HCT116 (cell line): ENCODE measurements around the gene KRT81. TPM values are rescaled to one million over a fixed set of nuclear protein-coding genes. Genes with fewer than 3 reads are reported as not detected.
"Not testable (repeated sequence)": the region's sequence is repeated elsewhere in the genome, so short reads cannot be mapped to it uniquely, and the experiment has no call there.

Experiments used
- ATAC-seq: fragments of 200-7000 bp; cut with Tn5 transposase; 2 replicates; pipeline ENCODE4 v1.9.1; 2020; ENCODE audit warnings: mild to moderate bottlenecking, moderate library complexity
- BruUV-seq: library from RNA; stranded (reverse); fragments of 400-500 nt; replicated peaks from 2 replicates; lab custom pipeline; 2021; lab: Mats Ljungman, UMichigan
- CTCF ChIA-PET: fragments of 300-600 bp; sonication (Branson Sonifier 250); formaldehyde crosslinking; loops from one replicate; lab custom pipeline; 2021; ENCODE audit warnings: antibody characterized with exemption; lab: Charles Lee
- POLR2A ChIA-PET: fragments of 300-600, 350-600 bp; sonication (Branson Sonifier 250); formaldehyde crosslinking; loops from one replicate; lab custom pipeline; 2021; ENCODE audit warnings: antibody characterized with exemption; lab: Charles Lee
- RAD21 ChIA-PET, 2 experiments: fragments of 300-600 bp; sonication (Branson Sonifier 250); formaldehyde crosslinking; loops; one replicate each; lab custom pipeline; 2023; ENCODE audit warnings: low total read pairs in 2 of 2; ENCODE audit not compliant: uncharacterized antibody in 2 of 2, unreplicated experiment in 2 of 2, low non-redundant PET in 1 of 2; lab: Charles Lee
- DNase-seq: peaks from one replicate; pipeline ENCODE4 v3.0.0-alpha.2; 2010; ENCODE audit warnings: low read depth, low spot score
- H2AFZ ChIP-seq: fragments of 200-600 bp; shearing (Covaris generic), sonication (generic); 2 replicates; pipeline ENCODE4 v1.6.1; 2017; ENCODE audit warnings: low read depth, mixed run types, mixed read lengths, antibody characterized with exemption, low read length; ENCODE audit not compliant: poor library complexity, severe bottlenecking
- H3K27ac ChIP-seq: 2 replicates; pipeline ENCODE4 v1.5.1; 2012; ENCODE audit warnings: low read depth, low read length
- H3K27me3 ChIP-seq: fragments of 200-600 bp; sonication (generic); 2 replicates; pipeline ENCODE4 v1.6.1; 2016; ENCODE audit warnings: mixed run types, low read length, mixed read lengths; ENCODE audit not compliant: insufficient read depth
- H3K36me3 ChIP-seq, 2 experiments: fragments of 200-500 bp in 1 of 2; fragments of 200-600 bp in 1 of 2; sonication (Bioruptor generic) in 1 of 2; sonication (generic) in 1 of 2; 2 replicates each; pipeline versions ENCODE4 v1.5.1 to v1.6.1; 2014 to 2016; ENCODE audit warnings: low read length in 2 of 2, inconsistent platforms in 1 of 2, mixed read lengths in 1 of 2, mixed run types in 1 of 2; ENCODE audit not compliant: insufficient read depth in 2 of 2, control insufficient read depth in 1 of 2
- H3K4me1 ChIP-seq, 2 experiments: fragments of 200-600 bp in 1 of 2; sonication (generic) in 1 of 2; 2 replicates each; pipeline versions ENCODE4 v1.5.1 to v1.6.1; 2012 to 2017; ENCODE audit warnings: low read length in 2 of 2, inconsistent platforms in 1 of 2, mild to moderate bottlenecking in 1 of 2, mixed read lengths in 1 of 2, mixed run types in 1 of 2, moderate library complexity in 1 of 2; ENCODE audit not compliant: insufficient read depth in 2 of 2, control insufficient read depth in 1 of 2
- H3K4me2 ChIP-seq: fragments of 200-600 bp; sonication (generic); 2 replicates; pipeline ENCODE4 v1.6.1; 2017; ENCODE audit warnings: mixed run types, low read length, mixed read lengths
- H3K4me3 ChIP-seq, 2 experiments: fragments of 200-600 bp in 1 of 2; sonication (generic) in 1 of 2; replicated peaks in 1 of 2; 2 replicates each; pipeline ENCODE4 v1.5.1; 2011 to 2016; ENCODE audit warnings: low read length in 2 of 2, control low read depth in 1 of 2, low read depth in 1 of 2, mild to moderate bottlenecking in 1 of 2, mixed read lengths in 1 of 2, mixed run types in 1 of 2
- H3K79me2 ChIP-seq: fragments of 200-600 bp; sonication (generic); 2 replicates; pipeline ENCODE4 v1.6.1; 2017; ENCODE audit warnings: mild to moderate bottlenecking, mixed run types, low read length, moderate library complexity, mixed read lengths; ENCODE audit not compliant: insufficient read depth
- H3K9ac ChIP-seq: fragments of 200-600 bp; sonication (generic); 2 replicates; pipeline ENCODE4 v1.6.1; 2016; ENCODE audit warnings: low read length, mixed read lengths
- H3K9me2 ChIP-seq: fragments of 200-600 bp; sonication (generic), shearing (Covaris generic); 2 replicates; pipeline ENCODE4 v1.6.1; 2017; ENCODE audit warnings: mixed run types, mild to moderate bottlenecking, moderate library complexity; ENCODE audit not compliant: insufficient read depth
- H3K9me3 ChIP-seq, 2 experiments: fragments of 200-500 bp in 1 of 2; fragments of 200-600 bp in 1 of 2; sonication (Bioruptor generic) in 1 of 2; sonication (generic) in 1 of 2; 2 replicates each; pipeline ENCODE4 v1.6.1; 2014 to 2017; ENCODE audit warnings: low read length in 2 of 2, mixed read lengths in 2 of 2, inconsistent platforms in 1 of 2, low read depth in 1 of 2, mild to moderate bottlenecking in 1 of 2, mixed run types in 1 of 2, moderate library complexity in 1 of 2; ENCODE audit not compliant: control insufficient read depth in 1 of 2, insufficient read depth in 1 of 2
- H4K20me1 ChIP-seq: fragments of 200-600 bp; sonication (generic), shearing (Covaris generic); 2 replicates; pipeline ENCODE4 v1.6.1; 2017; ENCODE audit warnings: mixed run types, mild to moderate bottlenecking, moderate library complexity; ENCODE audit not compliant: insufficient read depth
- CEBPB ChIP-seq: IDR thresholded peaks from 2 replicates; pipeline ENCODE4 v1.6.1; 2012; ENCODE audit warnings: low read depth
- EGR1 ChIP-seq: IDR thresholded peaks from 2 replicates; pipeline ENCODE4 v1.6.1; 2012; ENCODE audit warnings: low read depth
- FOSL1 ChIP-seq: IDR thresholded peaks from 2 replicates; pipeline ENCODE4 v1.6.1; 2012; ENCODE audit warnings: low read depth
- POLR2AphosphoS5 ChIP-seq: IDR thresholded peaks from 2 replicates; pipeline ENCODE4 v1.6.1; 2011; ENCODE audit warnings: mild to moderate bottlenecking, low read depth, low read length, moderate library complexity
- RAD21 ChIP-seq: IDR thresholded peaks from 2 replicates; pipeline ENCODE4 v1.6.1; 2012; ENCODE audit warnings: low read depth, mild to moderate bottlenecking
- SP1 ChIP-seq: IDR thresholded peaks from 2 replicates; pipeline ENCODE4 v1.6.1; 2012; ENCODE audit warnings: low read depth
- TCF7L2 ChIP-seq: IDR thresholded peaks from 2 replicates; pipeline ENCODE4 v1.7.0; 2011; ENCODE audit warnings: borderline replicate concordance, inconsistent platforms; ENCODE audit not compliant: insufficient read depth, insufficient read length; ENCODE audit errors: extremely low read depth
- YY1 ChIP-seq: IDR thresholded peaks from 2 replicates; pipeline ENCODE4 v1.6.1; 2011; ENCODE audit warnings: low read length, low read depth, moderate library complexity, mild to moderate bottlenecking; ENCODE audit not compliant: insufficient replicate concordance; ENCODE audit errors: extremely low read depth
- ZFX ChIP-seq: fragments of 450-650 bp; IDR thresholded peaks from 2 replicates; pipeline ENCODE4 v1.6.1; 2017
- intact Hi-C: fragments of 100-400 bp; cut with micrococcal nuclease; formaldehyde crosslinking; loops from 2 replicates; pipeline ENCODE4 v1.10.0; 2022
- total RNA-seq: library from RNA; stranded (reverse); gene quantifications from one replicate; pipeline ENCODE4 v1.2.1, GENCODE V29; 2021; ENCODE audit not compliant: unreplicated experiment
- TF ChIP-seq, protein P1 (sequence below), 3 experiments: fragments of 200-600 bp in 1 of 3; sonication (generic) in 1 of 3; IDR thresholded peaks in 2 of 3; conservative IDR thresholded peaks in 1 of 3; 2 replicates each; pipeline ENCODE4 v1.5.1; 2012 to 2017; ENCODE audit warnings: low read depth in 2 of 3, low read length in 2 of 3, antibody characterized with exemption in 1 of 3, borderline replicate concordance in 1 of 3, control low read depth in 1 of 3, mild to moderate bottlenecking in 1 of 3, mixed read lengths in 1 of 3, mixed run types in 1 of 3, moderate library complexity in 1 of 3; ENCODE audit not compliant: insufficient read depth in 1 of 3
- TF ChIP-seq, protein P2 (sequence below): IDR thresholded peaks from 2 replicates; pipeline ENCODE4 v1.6.1; 2012; ENCODE audit warnings: low read depth

Gene KRT81
- total RNA-seq, 1 experiment from 2014 or later: 0.84 TPM

DNA sequence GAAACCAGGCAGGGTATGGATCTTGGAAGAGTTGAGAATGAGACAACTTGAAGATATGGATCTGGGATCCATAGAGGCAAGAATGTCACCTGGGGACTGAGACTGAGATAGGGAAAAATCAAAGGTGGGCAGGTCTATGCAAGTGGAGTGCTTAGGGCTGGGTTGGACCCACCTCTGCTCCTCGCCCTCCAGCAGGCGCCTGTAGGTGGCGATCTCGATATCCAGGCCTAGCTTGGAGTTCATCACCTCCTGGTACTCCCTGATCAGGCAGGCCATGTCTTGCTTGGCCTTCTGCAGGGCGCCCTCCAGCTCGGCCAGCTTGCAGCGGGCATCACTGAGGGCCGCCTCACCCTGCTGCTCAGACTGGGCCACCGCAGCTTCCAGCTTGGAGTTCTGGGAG, 24.4 kb upstream of the KRT81 start:
- H3K4me3 ChIP-seq, BruUV-seq, H2AFZ ChIP-seq, H3K79me2 ChIP-seq, H3K27ac ChIP-seq, H3K36me3 ChIP-seq, H3K9ac ChIP-seq, RAD21 ChIA-PET, H3K4me2 ChIP-seq, H3K27me3 ChIP-seq, H3K9me3 ChIP-seq, H4K20me1 ChIP-seq, H3K9me2 ChIP-seq, intact Hi-C loops: not testable (repeated sequence)
- ATAC-seq (peak; percentile 92), DNase-seq (peak; percentile 32)
- H3K4me1 ChIP-seq: peaks cover 0 to 10% of the 10 kb centered on the region in 2 experiments; a peak in 2 of 4 replicates
- ChIA-PET CTCF (interaction anchor here (0.7 to 2.1 kb wide), 5 partner anchors 11 to 172 kb away, joined by 3 to 14 read pairs (median 3); no protein-coding TSS in a partner anchor), POLR2A (interaction anchor here (0.7 to 0.9 kb wide), 2 partner anchors 37 to 168 kb away, joined by 3 to 4 read pairs; no protein-coding TSS in a partner anchor)
- TF ChIP-seq, protein P1, sequence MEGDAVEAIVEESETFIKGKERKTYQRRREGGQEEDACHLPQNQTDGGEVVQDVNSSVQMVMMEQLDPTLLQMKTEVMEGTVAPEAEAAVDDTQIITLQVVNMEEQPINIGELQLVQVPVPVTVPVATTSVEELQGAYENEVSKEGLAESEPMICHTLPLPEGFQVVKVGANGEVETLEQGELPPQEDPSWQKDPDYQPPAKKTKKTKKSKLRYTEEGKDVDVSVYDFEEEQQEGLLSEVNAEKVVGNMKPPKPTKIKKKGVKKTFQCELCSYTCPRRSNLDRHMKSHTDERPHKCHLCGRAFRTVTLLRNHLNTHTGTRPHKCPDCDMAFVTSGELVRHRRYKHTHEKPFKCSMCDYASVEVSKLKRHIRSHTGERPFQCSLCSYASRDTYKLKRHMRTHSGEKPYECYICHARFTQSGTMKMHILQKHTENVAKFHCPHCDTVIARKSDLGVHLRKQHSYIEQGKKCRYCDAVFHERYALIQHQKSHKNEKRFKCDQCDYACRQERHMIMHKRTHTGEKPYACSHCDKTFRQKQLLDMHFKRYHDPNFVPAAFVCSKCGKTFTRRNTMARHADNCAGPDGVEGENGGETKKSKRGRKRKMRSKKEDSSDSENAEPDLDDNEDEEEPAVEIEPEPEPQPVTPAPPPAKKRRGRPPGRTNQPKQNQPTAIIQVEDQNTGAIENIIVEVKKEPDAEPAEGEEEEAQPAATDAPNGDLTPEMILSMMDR (IDR thresholded peaks at IDR 0.05 in 2 of 3, conservative IDR thresholded peaks at IDR 0.05 in 1 of 3; ENCODE audit: borderline replicate concordance in 1 of 3, insufficient read depth in 1 of 3, low read depth in 2 of 3, low read length in 2 of 3): peak; percentile 58 to 74 (median 66); a peak in 5 of 6 replicates
- TF ChIP-seq ZFX (peak; percentile 43; the same call in 1 of the 2 replicates), RAD21 (peak; percentile 46)

DNA sequence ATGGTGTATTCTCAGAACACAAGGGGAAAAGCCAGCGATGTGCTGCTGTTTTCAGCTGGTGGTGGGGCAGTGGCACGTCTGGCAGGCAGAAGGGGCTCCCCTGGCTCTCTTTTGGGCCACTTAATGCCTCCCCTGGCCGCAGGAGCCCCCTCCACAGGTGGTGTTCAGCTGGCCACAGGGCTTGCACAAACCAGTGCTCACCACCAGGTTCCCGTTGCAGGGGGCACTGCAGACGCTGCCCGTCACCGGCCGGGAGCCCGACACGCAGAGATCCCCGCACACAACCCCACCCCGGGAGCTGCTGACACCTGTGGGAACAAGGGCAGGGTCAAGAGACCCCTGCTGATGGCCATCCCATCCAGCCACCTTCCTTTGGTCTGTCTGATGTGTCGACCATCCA, 23.2 kb upstream of the KRT81 start:
- POLR2A ChIA-PET: no interaction called here
- no peak overlapping the region for H3K4me2 ChIP-seq
- H3K36me3 ChIP-seq: no peaks in the 10 kb centered on the region
- intact Hi-C loops: no loop called here
- RAD21 ChIA-PET: no interaction called here
- DNase-seq: no peak
- no peaks in the 10 kb centered on the region for H3K79me2 ChIP-seq
- H3K9ac ChIP-seq: no peak overlapping the region
- CTCF ChIA-PET: interaction anchor here (2.1 kb wide), 1 partner anchor 12 kb away, joined by 14 read pairs; no protein-coding TSS in a partner anchor
- no peak overlapping the region for H3K27ac ChIP-seq
- H3K4me1 ChIP-seq: peaks cover 0 to 11% of the 10 kb centered on the region in 2 experiments; a peak in 2 of 4 replicates
- no peak overlapping the region for H2AFZ ChIP-seq
- no peaks in the 10 kb centered on the region for H3K9me3 ChIP-seq
- H3K27me3 ChIP-seq: no peaks in the 10 kb centered on the region
- H4K20me1 ChIP-seq: no peaks in the 10 kb centered on the region
- H3K9me2 ChIP-seq: no peaks in the 10 kb centered on the region
- ATAC-seq: no peak
- BruUV-seq: no TSS peak
- TF ChIP-seq TCF7L2 (no peak), CEBPB (no peak), POLR2AphosphoS5 (no peak), EGR1 (no peak), SP1 (no peak), YY1 (no peak), FOSL1 (no peak)
- TF ChIP-seq, protein P2, sequence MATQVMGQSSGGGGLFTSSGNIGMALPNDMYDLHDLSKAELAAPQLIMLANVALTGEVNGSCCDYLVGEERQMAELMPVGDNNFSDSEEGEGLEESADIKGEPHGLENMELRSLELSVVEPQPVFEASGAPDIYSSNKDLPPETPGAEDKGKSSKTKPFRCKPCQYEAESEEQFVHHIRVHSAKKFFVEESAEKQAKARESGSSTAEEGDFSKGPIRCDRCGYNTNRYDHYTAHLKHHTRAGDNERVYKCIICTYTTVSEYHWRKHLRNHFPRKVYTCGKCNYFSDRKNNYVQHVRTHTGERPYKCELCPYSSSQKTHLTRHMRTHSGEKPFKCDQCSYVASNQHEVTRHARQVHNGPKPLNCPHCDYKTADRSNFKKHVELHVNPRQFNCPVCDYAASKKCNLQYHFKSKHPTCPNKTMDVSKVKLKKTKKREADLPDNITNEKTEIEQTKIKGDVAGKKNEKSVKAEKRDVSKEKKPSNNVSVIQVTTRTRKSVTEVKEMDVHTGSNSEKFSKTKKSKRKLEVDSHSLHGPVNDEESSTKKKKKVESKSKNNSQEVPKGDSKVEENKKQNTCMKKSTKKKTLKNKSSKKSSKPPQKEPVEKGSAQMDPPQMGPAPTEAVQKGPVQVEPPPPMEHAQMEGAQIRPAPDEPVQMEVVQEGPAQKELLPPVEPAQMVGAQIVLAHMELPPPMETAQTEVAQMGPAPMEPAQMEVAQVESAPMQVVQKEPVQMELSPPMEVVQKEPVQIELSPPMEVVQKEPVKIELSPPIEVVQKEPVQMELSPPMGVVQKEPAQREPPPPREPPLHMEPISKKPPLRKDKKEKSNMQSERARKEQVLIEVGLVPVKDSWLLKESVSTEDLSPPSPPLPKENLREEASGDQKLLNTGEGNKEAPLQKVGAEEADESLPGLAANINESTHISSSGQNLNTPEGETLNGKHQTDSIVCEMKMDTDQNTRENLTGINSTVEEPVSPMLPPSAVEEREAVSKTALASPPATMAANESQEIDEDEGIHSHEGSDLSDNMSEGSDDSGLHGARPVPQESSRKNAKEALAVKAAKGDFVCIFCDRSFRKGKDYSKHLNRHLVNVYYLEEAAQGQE: no peak
- H3K4me3 ChIP-seq: no peak overlapping the region
